Activated T-helper 2 cell treated with anti-CD3 and anti-CD28 coated beads, Interferon-gamma antibody, Interleukin-2, Interleukin-4, amounts not matched to agents 10 μg/mL and 5 μg/mL and 100 μg/mL, durations not matched to agents 14 hours and 24 hours and 36 hours (primary cell): ENCODE measurements around the gene HOXD3. TPM values are rescaled to one million over a fixed set of nuclear protein-coding genes. Genes with fewer than 3 reads are reported as not detected.

Experiments used
- DNase-seq: peaks from one replicate; pipeline ENCODE4 v3.0.0; 2021; ENCODE audit warnings: low spot score
- H3K27ac Mint-ChIP-seq: one replicate; pipeline ENCODE4 v1.8.0; 2021; ENCODE audit warnings: mixed read lengths
- H3K27me3 Mint-ChIP-seq: one replicate; pipeline ENCODE4 v1.8.0; 2021; ENCODE audit warnings: low read depth, mixed read lengths
- H3K36me3 Mint-ChIP-seq: one replicate; pipeline ENCODE4 v1.8.0; 2021; ENCODE audit warnings: low read depth, mixed read lengths
- H3K4me1 Mint-ChIP-seq: one replicate; pipeline ENCODE4 v1.8.0; 2021; ENCODE audit warnings: low read depth, mixed read lengths
- H3K4me3 Mint-ChIP-seq: one replicate; pipeline ENCODE4 v1.8.0; 2021; ENCODE audit warnings: low read depth, mild to moderate bottlenecking, moderate library complexity, mixed read lengths
- H3K9me3 Mint-ChIP-seq: one replicate; pipeline ENCODE4 v1.8.0; 2021; ENCODE audit warnings: mixed read lengths
- intact Hi-C: fragments of 100-400 bp; cut with micrococcal nuclease; formaldehyde crosslinking; loops from one replicate; pipeline ENCODE4 v1.15.1; 2023
- total RNA-seq: library from RNA; stranded (reverse); gene quantifications from 2 replicates; pipeline ENCODE4 v1.2.3, GENCODE V29; 2022

HOXD3 gene
- total RNA-seq, 1 donor from 2014 or later: not detected

DNA sequence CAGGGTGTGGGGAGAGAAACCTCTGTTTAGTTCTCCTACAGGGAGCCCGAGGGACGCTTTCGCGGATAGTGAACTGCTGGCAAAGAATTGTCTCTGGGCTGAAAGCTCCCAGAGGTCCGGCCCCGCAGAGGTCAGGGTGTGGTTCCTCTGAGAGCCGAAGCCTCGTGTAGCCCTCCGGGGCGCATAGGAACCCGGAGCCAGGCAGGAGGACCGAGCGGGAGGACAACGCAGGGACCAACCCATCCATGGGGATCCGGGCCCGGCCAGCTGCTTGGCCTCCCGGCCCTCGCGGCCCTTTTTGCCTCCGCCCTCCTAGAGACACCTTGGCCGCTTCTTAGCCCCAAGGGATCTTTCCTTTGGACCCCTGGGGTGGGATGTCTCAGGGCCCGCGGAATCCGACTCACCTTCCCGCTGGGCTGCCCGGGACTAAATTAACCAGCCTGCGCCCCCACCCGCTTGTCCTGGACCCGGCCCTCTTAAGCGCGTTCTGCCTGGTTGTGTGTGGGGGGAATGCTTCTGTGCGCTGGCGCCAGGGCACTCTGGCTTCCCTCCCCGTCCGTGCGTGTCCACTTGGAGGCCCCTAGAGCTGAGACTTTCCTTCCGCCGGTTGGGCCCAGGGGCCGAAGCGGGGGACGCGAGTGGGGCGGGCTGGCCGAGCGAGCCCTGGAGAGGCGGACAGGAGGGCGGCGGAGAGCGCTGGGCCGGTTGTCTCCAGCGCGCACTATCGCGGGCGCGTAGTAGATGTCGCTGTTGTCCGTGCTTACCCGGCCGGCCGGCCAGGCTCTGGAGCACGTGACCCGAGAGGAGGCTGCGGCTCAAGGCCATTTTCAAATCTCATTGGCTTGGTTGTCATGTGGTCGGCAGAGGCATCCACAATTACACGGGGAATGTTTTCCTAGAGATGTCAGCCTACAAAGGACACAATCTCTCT lies 41.0 kb upstream of the HOXD3 start, which contains the start of gene HOXD10:
HOXD10 (plus strand) TSS at position 896 of the 931 bp plus-strand sequence. CDS start 56 bp downstream, outside the sequence.
- peaks cover 6% of the 10 kb centered on the region for H3K4me1 Mint-ChIP-seq
- no peaks in the 10 kb centered on the region for H3K36me3 Mint-ChIP-seq
- no peaks in the 10 kb centered on the region for H3K9me3 Mint-ChIP-seq
- no peak for DNase-seq
- no peak within 1 kb of the TSS for H3K27ac Mint-ChIP-seq
- intact Hi-C loops: no loop called here
- peaks cover 85% of the 10 kb centered on the region for H3K27me3 Mint-ChIP-seq
- H3K4me3 Mint-ChIP-seq: no peak within 1 kb of the TSS

DNA sequence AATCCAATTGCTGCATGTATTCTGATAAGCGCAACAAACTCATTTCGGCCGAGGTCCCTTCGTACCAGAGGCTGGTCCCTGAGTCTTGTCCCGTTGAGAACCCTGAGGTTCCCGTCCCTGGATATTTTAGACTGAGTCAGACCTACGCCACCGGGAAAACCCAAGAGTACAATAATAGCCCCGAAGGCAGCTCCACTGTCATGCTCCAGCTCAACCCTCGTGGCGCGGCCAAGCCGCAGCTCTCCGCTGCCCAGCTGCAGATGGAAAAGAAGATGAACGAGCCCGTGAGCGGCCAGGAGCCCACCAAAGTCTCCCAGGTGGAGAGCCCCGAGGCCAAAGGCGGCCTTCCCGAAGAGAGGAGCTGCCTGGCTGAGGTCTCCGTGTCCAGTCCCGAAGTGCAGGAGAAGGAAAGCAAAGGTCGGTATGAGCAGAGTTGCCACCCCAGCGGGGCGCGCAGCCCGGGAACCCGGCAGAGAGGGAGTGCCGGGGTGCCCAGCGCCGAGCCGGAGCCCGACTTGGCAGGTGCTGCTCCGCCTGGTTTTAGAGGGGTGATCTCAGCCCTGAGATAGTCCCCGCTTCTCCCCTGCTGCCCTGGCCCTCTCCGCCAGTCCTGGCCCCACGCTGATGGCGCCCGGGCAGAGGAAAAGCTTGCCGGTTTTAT lies 39.8 kb upstream of the HOXD3 start:
- H3K4me1 Mint-ChIP-seq: peaks cover 4% of the 10 kb centered on the region
- H3K4me3 Mint-ChIP-seq: no peak overlapping the region
- DNase-seq: no peak
- peaks cover 78% of the 10 kb centered on the region for H3K27me3 Mint-ChIP-seq
- H3K36me3 Mint-ChIP-seq: no peaks in the 10 kb centered on the region
- H3K9me3 Mint-ChIP-seq: no peaks in the 10 kb centered on the region
- H3K27ac Mint-ChIP-seq: no peak overlapping the region
- intact Hi-C loops: no loop called here

DNA sequence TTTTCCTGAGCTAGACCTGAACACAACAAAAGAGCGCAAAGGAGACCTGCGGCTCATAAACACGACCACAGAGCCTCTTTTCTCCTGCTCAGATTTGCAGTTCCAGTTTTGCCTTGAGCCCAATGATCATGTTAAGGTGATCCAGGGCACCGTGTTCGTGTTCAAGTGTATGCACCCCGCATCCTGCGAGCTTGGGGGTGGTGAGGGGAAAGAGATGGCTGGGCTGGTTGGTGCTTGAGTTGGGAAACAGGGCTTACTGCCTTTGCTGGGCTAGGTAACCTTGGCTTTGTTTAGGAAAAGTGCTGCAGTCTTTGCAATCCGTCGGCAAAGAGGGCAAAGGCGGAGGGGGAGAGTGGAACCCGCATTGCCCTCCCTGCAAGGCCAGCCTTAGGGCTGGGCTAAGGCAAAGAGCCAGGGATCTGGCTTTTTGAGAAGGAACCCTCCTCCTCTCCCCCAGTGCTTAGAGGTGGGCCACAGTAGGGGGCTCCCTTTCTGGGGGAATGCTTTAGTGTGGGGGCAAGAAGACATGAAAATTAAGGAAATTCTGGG lies 39.2 kb upstream of the HOXD3 start:
- Mint-ChIP-seq H3K4me1 (peaks cover 4% of the 10 kb centered on the region), H3K27ac (no peak overlapping the region), H3K4me3 (no peak overlapping the region), H3K9me3 (no peaks in the 10 kb centered on the region), H3K36me3 (no peaks in the 10 kb centered on the region), H3K27me3 (peaks cover 75% of the 10 kb centered on the region)
- no peak for DNase-seq
- intact Hi-C loops: no loop called here

DNA sequence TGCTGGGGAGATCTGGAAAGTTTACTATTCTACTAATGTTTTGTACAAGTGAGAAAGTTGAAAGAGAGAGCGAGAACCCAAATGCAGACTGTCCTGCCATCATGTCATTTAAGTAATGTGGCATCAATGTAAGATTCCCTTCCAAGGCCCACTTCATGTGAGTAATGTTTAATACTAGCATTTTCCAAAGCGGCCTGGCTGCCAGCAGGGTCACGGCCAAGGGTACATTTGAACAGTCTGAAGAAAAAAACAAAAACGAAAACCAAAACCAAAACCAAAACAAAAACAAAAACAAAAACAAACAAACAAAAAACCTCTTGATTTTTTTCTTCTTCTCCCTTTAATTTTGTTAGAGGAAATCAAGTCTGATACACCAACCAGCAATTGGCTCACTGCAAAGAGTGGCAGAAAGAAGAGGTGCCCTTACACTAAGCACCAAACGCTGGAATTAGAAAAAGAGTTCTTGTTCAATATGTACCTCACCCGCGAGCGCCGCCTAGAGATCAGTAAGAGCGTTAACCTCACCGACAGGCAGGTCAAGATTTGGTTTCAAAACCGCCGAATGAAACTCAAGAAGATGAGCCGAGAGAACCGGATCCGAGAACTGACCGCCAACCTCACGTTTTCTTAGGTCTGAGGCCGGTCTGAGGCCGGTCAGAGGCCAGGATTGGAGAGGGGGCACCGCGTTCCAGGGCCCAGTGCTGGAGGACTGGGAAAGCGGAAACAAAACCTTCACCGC lies 38.3 kb upstream of the HOXD3 start:
- no peak for DNase-seq
- Mint-ChIP-seq H3K27me3 (peaks cover 71% of the 10 kb centered on the region), H3K4me1 (peaks cover 4% of the 10 kb centered on the region), H3K27ac (no peak overlapping the region), H3K4me3 (no peak overlapping the region), H3K9me3 (no peaks in the 10 kb centered on the region), H3K36me3 (no peaks in the 10 kb centered on the region)
- intact Hi-C loops: no loop called here

DNA sequence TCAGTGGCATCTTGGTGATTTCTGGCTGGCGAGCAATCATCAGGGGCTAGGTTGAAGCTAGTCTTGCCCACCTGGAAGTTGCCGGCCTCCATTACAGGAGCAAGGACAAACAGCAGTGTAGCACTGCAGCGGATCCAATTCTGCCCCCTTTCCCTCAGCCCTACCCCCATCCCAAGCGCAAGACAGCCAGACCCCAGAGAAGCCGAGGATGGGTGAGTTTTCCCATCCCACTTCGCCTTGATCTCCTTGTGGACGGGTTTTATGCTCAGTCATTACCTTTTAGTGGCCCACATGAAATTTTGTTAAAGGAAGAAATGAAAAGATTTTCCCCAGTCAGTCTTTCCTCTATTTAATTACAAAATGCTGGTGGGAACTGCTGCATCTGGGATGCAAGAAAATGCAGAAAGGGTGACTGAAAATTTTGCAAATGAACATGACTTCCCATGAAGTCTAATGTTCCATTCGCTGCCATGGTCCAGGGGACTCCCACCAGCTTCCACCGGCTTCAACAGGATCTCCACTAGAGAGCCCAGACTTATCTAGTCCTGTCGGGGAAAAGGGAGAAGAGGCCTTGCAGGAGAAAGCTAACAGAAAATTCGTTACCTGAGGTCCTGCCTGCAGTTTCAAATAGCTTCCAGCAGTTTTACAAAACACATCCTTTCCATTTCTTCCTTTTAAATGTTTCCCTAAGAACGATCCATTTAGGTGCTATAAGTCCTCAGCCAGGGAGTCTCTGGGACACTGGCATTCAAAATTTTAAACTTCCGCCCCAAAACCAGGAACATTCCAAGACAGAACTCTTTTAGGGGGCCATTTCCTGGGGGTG lies 36.5 kb upstream of the HOXD3 start:
- DNase-seq: no peak

DNA sequence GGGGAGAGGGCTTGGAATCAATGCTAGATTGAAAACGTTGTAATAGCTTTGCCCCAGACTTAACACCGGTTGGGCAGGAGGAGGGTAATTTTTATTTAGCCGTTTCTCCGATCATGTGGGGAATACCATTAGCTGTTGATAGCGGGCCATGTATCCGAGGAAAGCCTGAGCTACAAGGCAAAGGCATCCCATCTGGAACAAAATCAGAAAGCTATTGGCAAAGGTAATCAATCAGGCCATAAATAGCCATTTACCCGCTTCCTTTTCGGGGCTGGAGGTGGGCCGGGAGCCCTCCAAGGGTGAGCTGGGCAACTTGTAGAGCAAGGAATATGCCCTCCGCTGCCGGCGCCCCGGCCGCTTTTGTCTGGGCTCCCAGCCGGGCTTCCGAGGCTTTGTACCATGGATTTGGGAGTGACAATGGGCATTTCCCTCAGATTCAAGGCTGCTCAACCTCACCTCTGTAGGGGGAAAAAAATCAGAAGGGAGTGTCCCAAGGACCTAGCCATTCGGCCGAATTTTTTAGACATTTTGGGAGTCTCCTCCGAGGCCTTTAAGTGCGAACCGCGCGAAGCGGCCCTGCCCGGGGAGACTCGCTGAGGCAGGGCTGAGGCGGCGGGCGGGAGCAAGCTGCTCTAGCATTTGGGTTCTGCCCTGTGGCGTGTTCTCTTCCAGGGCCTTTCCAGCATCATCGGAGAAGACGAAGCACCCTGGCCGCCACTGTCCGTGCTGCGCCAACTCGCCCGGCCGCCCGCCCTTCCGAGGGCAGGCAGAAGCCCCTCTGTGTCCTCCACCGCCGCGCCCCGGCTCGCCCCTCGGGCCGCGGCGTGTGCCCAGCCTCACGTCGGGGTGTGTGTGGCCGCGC lies 35.7 kb upstream of the HOXD3 start:
- H3K27me3 Mint-ChIP-seq: peaks cover 77% of the 10 kb centered on the region
- no peaks in the 10 kb centered on the region for H3K36me3 Mint-ChIP-seq
- H3K4me1 Mint-ChIP-seq: peaks cover 4% of the 10 kb centered on the region
- H3K9me3 Mint-ChIP-seq: no peaks in the 10 kb centered on the region
- DNase-seq: no peak
- no peak overlapping the region for H3K27ac Mint-ChIP-seq
- intact Hi-C loops: loop anchor here (5.0 to 10.0 kb wide), 2 partner anchors 41 to 1787 kb away; partner anchors contain the start of gene SP9
- H3K4me3 Mint-ChIP-seq: no peak overlapping the region

More for the DNA sequence above, 36.5 kb upstream of the HOXD3 start:
- intact Hi-C loops: loop anchor here (5.0 to 10.0 kb wide), 2 partner anchors 42 to 1786 kb away; partner anchors contain the start of gene SP9
- Mint-ChIP-seq H3K27me3 (peaks cover 76% of the 10 kb centered on the region), H3K4me1 (peaks cover 4% of the 10 kb centered on the region), H3K9me3 (no peaks in the 10 kb centered on the region), H3K36me3 (no peaks in the 10 kb centered on the region), H3K4me3 (no peak overlapping the region), H3K27ac (no peak overlapping the region)

DNA sequence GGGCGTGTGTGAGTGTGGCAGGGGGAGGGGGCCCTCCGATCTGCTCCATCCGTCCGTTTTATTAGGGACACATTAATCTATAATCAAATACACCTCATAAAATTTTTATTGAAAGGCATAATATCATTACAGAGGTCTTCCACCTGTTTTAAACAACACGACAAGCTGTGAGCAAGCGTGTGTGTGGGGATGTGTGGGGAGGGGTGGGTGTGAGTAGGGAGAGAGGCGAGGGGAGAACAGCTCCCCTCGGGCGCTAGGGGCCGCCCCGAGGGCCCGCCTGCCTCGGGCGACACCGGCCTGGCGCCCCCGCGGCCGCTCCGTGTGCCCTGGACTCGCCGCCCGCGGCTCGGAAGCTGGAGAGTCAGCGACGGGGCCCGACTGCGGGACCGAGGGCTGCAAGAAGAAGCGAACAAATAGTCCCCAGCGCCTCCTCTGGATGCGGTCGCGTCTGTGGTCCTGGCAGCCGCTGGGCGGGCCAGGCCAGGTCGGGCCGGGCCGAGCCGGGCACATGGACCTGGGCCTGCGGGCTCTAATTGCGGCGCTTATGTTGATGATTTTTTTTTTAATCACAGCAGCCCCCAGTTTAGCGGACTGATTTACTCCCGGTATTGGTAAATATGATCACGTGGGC lies 34.9 kb upstream of the HOXD3 start:
- H3K27me3 Mint-ChIP-seq: peaks cover 76% of the 10 kb centered on the region
- no peak for DNase-seq
- H3K4me1 Mint-ChIP-seq: peaks cover 4% of the 10 kb centered on the region
- H3K9me3 Mint-ChIP-seq: no peaks in the 10 kb centered on the region
- intact Hi-C loops: loop anchor here (5.0 to 10.0 kb wide), 2 partner anchors 40 to 1787 kb away; partner anchors contain the start of gene SP9
- H3K27ac Mint-ChIP-seq: no peak overlapping the region
- no peaks in the 10 kb centered on the region for H3K36me3 Mint-ChIP-seq
- H3K4me3 Mint-ChIP-seq: no peak overlapping the region

DNA sequence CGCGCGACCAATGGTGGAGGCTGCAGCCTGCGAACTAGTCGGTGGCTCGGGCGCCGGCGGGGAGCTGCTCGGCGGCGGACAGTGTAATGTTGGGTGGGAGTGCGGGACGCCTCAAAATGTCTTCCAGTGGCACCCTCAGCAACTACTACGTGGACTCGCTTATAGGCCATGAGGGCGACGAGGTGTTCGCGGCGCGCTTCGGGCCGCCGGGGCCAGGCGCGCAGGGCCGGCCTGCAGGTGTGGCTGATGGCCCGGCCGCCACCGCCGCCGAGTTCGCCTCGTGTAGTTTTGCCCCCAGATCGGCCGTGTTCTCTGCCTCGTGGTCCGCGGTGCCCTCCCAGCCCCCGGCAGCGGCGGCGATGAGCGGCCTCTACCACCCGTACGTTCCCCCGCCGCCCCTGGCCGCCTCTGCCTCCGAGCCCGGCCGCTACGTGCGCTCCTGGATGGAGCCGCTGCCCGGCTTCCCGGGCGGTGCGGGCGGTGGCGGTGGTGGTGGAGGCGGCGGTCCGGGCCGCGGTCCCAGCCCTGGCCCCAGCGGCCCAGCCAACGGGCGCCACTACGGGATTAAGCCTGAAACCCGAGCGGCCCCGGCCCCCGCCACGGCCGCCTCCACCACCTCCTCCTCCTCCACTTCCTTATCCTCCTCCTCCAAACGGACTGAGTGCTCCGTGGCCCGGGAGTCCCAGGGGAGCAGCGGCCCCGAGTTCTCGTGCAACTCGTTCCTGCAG lies 34.3 kb upstream of the HOXD3 start, which contains the start of gene HOXD9:
HOXD9 (plus strand) TSS at position 37 of the 728 bp plus-strand sequence; CDS start at position 87, 50 bp downstream.
- H3K4me3 Mint-ChIP-seq: no peak within 1 kb of the TSS
- no peaks in the 10 kb centered on the region for H3K9me3 Mint-ChIP-seq
- no peaks in the 10 kb centered on the region for H3K36me3 Mint-ChIP-seq
- peaks cover 4% of the 10 kb centered on the region for H3K4me1 Mint-ChIP-seq
- intact Hi-C loops: loop anchor here (5.0 to 10.0 kb wide), 2 partner anchors 39 to 1788 kb away; partner anchors contain the start of gene SP9
- peaks cover 77% of the 10 kb centered on the region for H3K27me3 Mint-ChIP-seq
- peak within 1 kb of the TSS; percentile 42 for H3K27ac Mint-ChIP-seq
- no peak for DNase-seq

DNA sequence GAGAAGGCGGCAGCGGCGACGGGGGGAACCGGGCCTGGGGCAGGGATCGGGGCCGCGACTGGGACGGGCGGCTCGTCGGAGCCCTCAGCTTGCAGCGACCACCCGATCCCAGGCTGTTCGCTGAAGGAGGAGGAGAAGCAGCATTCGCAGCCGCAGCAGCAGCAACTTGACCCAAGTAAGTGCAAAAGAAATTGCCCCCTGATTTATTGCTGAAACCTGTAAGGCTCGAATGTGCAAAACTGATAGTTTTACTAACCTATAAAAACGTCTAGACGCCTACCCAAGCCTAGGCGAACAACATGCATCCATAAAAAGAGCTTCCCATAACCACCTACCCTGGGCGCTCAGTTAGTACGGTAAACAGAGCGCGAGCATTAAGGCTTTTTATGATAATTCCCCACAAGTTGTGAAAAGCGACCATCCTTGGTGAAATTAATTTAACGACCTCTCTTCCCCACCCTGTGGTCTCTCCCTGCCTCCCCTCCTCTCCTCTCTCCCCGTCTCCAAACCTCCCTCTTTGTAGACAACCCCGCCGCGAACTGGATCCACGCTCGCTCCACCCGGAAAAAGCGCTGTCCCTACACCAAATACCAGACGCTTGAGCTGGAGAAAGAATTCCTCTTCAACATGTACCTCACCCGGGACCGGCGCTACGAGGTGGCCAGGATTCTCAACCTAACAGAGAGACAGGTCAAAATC lies 33.5 kb upstream of the HOXD3 start:
- Mint-ChIP-seq H3K4me3 (no peak overlapping the region), H3K36me3 (no peaks in the 10 kb centered on the region), H3K27me3 (peaks cover 77% of the 10 kb centered on the region), H3K9me3 (no peaks in the 10 kb centered on the region), H3K27ac (peak overlapping the region; percentile 42), H3K4me1 (peaks cover 4% of the 10 kb centered on the region)
- no peak for DNase-seq
- intact Hi-C loops: loop anchor here (5.0 to 10.0 kb wide), 2 partner anchors 39 to 1789 kb away; partner anchors contain the start of gene SP9
